Panc1 (cell line): Measurements from ENCODE around the gene ATXN7L1. TPM values are rescaled to one million over a fixed set of nuclear protein-coding genes. Genes with fewer than 3 reads are reported as not detected.

Source experiments
- ATAC-seq: fragments of 200-7000 bp; cut with Tn5 transposase; 2 replicates; pipeline ENCODE4 v1.9.1; 2020; ENCODE audit warnings: mild to moderate bottlenecking, moderate library complexity
- BruUV-seq: library from RNA; stranded (reverse); fragments of 400-500 nt; replicated peaks from 2 replicates; lab custom pipeline; 2021; lab: Mats Ljungman, UMichigan
- CTCF ChIA-PET: fragments of 300-600 bp; sonication (Branson Sonifier 250); formaldehyde crosslinking; loops from one replicate; lab custom pipeline; 2022; ENCODE audit warnings: antibody characterized with exemption; lab: Charles Lee
- POLR2A ChIA-PET: fragments of 300-600 bp; sonication (Branson Sonifier 250); formaldehyde crosslinking; loops from one replicate; lab custom pipeline; 2022; ENCODE audit warnings: antibody characterized with exemption; lab: Charles Lee
- DNase-seq: peaks from one replicate; pipeline ENCODE4 v3.0.0-alpha.2; 2010; ENCODE audit warnings: low read depth, low spot score
- H3K27ac ChIP-seq: 2 replicates; pipeline ENCODE4 v1.5.1; 2011; ENCODE audit warnings: mild to moderate bottlenecking, low read length, inconsistent platforms
- H3K27me3 ChIP-seq: fragments of 200-500 bp; sonication (Bioruptor generic); 2 replicates; pipeline ENCODE4 v1.6.0; 2014; ENCODE audit warnings: low read length, inconsistent platforms; ENCODE audit not compliant: control insufficient read depth, insufficient read depth
- H3K36me3 ChIP-seq: fragments of 200-500 bp; sonication (Bioruptor generic); 2 replicates; pipeline ENCODE4 v1.5.1; 2014; ENCODE audit warnings: inconsistent platforms, mild to moderate bottlenecking, low read length, moderate library complexity; ENCODE audit not compliant: control insufficient read depth, insufficient read depth
- H3K4me1 ChIP-seq: 2 replicates; pipeline ENCODE4 v1.5.1; 2011; ENCODE audit warnings: inconsistent platforms, mild to moderate bottlenecking, low read length, moderate library complexity; ENCODE audit not compliant: control insufficient read depth, insufficient read depth
- H3K4me3 ChIP-seq, 2 experiments: 2 replicates each; pipeline ENCODE4 v1.5.1; 2011 to 2012; ENCODE audit warnings: low read depth in 2 of 2, low read length in 2 of 2, mild to moderate bottlenecking in 2 of 2, inconsistent platforms in 1 of 2, moderate library complexity in 1 of 2
- H3K9me3 ChIP-seq: fragments of 200-500 bp; sonication (Bioruptor generic); 2 replicates; pipeline ENCODE4 v1.5.1; 2014; ENCODE audit warnings: low read depth, mild to moderate bottlenecking, inconsistent platforms, low read length, moderate library complexity; ENCODE audit not compliant: control insufficient read depth, insufficient read depth
- CTCF ChIP-seq: fragments of 450-650 bp; IDR thresholded peaks from 2 replicates; pipeline ENCODE4 v1.5.1; 2017; ENCODE audit warnings: mild to moderate bottlenecking
- POLR2AphosphoS5 ChIP-seq: IDR thresholded peaks from 2 replicates; pipeline ENCODE4 v1.6.1; 2012; ENCODE audit warnings: mild to moderate bottlenecking, low read depth, low read length, moderate library complexity
- REST ChIP-seq, 2 experiments: IDR thresholded peaks; 2 replicates each; pipeline ENCODE4 v1.6.1; 2011 to 2012; ENCODE audit warnings: low read depth in 2 of 2, control low read depth in 1 of 2, low read length in 1 of 2, mild to moderate bottlenecking in 1 of 2, moderate library complexity in 1 of 2; ENCODE audit not compliant: insufficient read depth in 1 of 2
- SIN3A ChIP-seq: IDR thresholded peaks from 2 replicates; pipeline ENCODE4 v1.6.1; 2012; ENCODE audit warnings: low read depth, mild to moderate bottlenecking, low read length, moderate library complexity, borderline replicate concordance; ENCODE audit not compliant: insufficient read depth
- TCF7L2 ChIP-seq: IDR thresholded peaks from 2 replicates; pipeline ENCODE4 v1.6.1; 2011; ENCODE audit warnings: mild to moderate bottlenecking, low read depth, low read length, inconsistent platforms
- in situ Hi-C: cut with HindIII; loops from 2 replicates; pipeline ENCODE4 v1.10.0; 2016; ENCODE audit warnings: low sequenced_read_pairs, low pct_unique_long_range_greater_than_20kb
- intact Hi-C: fragments of 100-400 bp; cut with micrococcal nuclease; formaldehyde crosslinking; loops from one replicate; pipeline ENCODE4 v1.10.0; 2022; ENCODE audit not compliant: unreplicated experiment
- total RNA-seq: library from RNA; stranded (reverse); gene quantifications from one replicate; pipeline ENCODE4 v1.2.1, GENCODE V29; 2021; ENCODE audit not compliant: unreplicated experiment

The ATXN7L1 gene
- total RNA-seq, 1 experiment from 2014 or later = 10.8 TPM

GRCh38 chr7:105587909-105588635 is 288.3 kb downstream of the ATXN7L1 start:
- intact Hi-C loops (no loop called here), in situ Hi-C loops (no loop called here)
- Histone ChIP-seq H3K27ac (no peak overlapping the region), H3K27me3 (no peaks in the 10 kb centered on the region), H3K4me3 (no peak overlapping the region), H3K4me1 (no peaks in the 10 kb centered on the region), H3K36me3 (no peaks in the 10 kb centered on the region), H3K9me3 (no peaks in the 10 kb centered on the region)
- POLR2A ChIA-PET = interaction anchor here (0.6 to 0.7 kb wide), 2 partner anchors 20 to 23 kb away, joined by 3 to 9 read pairs; no protein-coding TSS in a partner anchor
- DNase-seq (no peak), ATAC-seq (no peak)
- CTCF ChIA-PET = no interaction called here
- TF ChIP-seq REST (IDR thresholded peaks at IDR 0.05; ENCODE audit: insufficient read depth in 1 of 2, low read depth in 2 of 2, low read length in 1 of 2) = no peak
- TF ChIP-seq SIN3A = no peak
- TF ChIP-seq POLR2AphosphoS5 = no peak
- no peak for TF ChIP-seq TCF7L2
- TF ChIP-seq CTCF = no peak
- no TSS peak for BruUV-seq

- Histone ChIP-seq H3K9me3 (no peaks in the 10 kb centered on the region), H3K36me3 (no peaks in the 10 kb centered on the region), H3K4me3 (no peak overlapping the region), H3K4me1 (peaks cover 3% of the 10 kb centered on the region; the same call in 1 of the 2 replicates), H3K27me3 (no peaks in the 10 kb centered on the region), H3K27ac (no peak overlapping the region)
- DNase-seq (no peak), ATAC-seq (no peak)
- ChIA-PET POLR2A (no interaction called here), CTCF (interaction anchor here (0.6 to 0.9 kb wide), 3 partner anchors 11 to 457 kb away, joined by 3 to 9 read pairs (median 7); no protein-coding TSS in a partner anchor)
- no TSS peak for BruUV-seq
- intact Hi-C loops (no loop called here), in situ Hi-C loops (no loop called here)
- TF ChIP-seq CTCF = no peak
- TF ChIP-seq TCF7L2 = no peak
- no peak for TF ChIP-seq REST (IDR thresholded peaks at IDR 0.05; ENCODE audit: insufficient read depth in 1 of 2, low read depth in 2 of 2, low read length in 1 of 2)
- TF ChIP-seq POLR2AphosphoS5 = no peak
- no peak for TF ChIP-seq SIN3A
Observed at GRCh38 chr7:105585850-105586500, 290.4 kb downstream of the ATXN7L1 start.
